GM19193 (cell line): ENCODE data around the gene ATG5.

Source experiments
- POLR2A ChIP-seq: IDR thresholded peaks from 4 replicates; pipeline ENCODE4 v1.6.1; 2011; ENCODE audit not compliant: insufficient read depth, insufficient read length; ENCODE audit errors: extremely low read depth

ATG5 gene

DNA sequence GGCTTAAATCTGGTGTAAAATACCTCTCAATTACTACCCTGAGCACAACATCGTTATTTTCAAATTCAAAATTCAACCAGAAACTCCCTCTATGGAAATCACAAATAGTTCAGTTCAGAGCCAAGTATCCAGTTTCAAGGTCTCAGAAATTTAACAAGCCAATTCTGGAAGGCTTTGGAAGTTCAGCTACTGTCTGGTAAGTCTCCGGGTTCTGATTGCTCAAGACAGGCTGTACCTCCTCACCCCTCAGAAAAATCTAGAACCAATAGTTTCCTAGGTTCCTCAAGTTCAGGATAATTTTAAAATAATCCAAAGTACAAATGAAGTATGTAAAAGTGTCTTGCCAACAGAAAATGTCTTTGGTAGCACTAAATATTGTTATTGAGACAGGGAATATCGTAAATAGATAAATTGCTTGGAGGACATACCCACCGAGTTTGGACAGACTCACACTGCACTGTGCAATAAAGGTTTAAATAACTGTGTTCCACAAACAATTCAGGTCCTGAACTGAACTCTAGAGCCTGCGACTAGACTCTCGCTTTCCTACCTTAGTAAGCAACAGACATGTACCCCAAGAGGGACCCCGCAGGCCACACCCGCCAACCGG is 729 bp downstream of the ATG5 start:
- TF ChIP-seq POLR2A = no peak

DNA sequence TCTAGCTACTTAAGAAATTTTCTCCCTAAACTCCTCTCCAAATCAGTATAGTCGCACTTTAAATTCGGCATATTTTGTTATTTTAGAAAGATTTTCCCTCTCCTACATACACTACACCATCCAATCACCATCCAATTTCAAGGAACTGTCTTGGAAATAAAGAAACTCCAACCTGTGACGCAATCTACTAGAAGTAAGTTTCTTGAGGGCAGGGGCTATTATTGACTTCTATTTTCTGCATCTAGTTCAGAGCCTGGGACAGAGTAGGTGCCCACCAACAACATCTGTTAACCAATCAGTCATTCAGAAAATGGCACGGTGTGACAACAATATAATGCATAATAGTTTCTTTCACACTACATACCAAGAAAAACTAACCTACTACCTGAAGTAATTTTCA is 3.6 kb downstream of the ATG5 start:
- no peak for TF ChIP-seq POLR2A

DNA sequence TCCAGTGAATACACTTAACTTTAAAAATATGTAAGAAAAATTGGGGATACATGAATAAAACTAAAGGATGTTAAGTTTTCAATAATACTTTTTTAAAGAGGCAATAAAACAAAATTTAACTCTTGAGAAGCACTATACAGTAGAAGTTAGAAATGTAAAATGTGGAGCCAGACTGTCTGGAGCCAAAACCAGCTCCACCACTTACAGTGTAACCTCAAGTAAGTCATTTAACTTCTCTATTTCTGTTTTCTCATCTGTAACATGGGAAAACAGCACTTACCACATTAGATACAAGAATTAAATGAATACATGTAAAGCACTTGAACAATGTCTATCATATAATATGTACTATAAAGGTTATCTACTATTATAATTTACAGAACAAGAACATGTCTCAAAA is 6.7 kb downstream of the ATG5 start:
- TF ChIP-seq POLR2A = no peak

DNA sequence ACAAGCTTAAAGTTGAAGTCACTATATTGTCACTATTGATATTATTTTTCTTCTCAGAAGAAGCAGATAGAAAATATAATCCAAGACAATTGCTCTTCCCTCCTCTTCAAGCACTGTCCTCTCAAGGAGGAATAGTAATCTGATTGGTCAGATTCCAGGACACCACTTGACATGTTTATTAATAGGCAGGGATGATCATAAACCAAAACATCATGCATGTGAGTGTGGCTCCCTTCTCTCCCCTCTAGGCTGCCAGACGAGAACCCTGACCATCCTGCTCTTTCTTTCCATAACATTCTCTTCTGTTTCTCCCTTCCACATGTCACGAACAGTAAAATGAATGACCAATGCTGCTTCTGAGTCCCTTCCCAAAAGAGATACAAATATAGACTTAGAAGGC is 7.5 kb downstream of the ATG5 start:
- TF ChIP-seq POLR2A = no peak

DNA sequence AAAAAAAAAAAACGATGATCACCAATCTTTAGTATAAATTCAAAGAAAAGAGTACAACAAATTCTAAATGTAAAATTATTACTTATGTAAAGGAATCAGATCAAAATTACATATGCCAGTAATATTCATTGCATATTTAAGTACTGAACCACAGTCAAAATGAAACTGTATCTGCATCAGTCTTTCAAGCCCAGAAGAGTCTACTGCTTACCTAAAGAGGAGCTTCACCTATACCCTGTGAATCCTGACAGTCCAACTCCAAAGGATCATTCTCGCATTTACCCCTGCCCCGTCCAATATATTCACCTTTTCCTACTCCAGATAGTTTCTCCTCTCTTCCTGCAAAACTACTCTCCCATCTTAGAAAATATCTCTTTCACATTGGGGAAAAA is 9.2 kb downstream of the ATG5 start:
- no peak for TF ChIP-seq POLR2A

DNA sequence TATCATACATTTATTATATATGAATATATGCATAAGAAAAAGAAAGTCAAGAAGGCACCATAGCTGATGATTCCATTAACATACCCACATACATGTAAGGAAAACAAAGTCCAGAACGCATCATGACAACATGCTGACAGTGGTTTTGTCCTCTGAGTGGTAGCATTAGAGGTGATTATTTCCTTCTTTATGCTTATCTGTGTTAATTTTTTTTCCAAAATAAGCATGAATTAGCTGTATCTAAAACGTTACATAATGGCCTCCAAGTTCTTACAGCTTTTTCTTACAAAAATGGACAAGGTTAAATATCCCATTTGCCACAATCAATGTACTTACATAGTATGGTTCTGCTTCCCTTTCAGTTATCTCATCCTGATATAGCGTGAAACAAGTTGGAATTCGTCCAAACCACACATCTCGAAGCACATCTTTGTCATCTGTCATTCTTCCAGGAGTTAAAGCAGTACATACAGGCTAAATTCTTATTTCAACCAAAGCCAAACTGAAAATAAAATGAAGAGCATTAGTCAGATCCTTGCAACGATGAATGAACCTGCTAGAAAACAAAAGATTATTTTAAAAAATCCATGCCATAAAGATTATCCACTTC is 9.7 kb downstream of the ATG5 start:
- TF ChIP-seq POLR2A = no peak

DNA sequence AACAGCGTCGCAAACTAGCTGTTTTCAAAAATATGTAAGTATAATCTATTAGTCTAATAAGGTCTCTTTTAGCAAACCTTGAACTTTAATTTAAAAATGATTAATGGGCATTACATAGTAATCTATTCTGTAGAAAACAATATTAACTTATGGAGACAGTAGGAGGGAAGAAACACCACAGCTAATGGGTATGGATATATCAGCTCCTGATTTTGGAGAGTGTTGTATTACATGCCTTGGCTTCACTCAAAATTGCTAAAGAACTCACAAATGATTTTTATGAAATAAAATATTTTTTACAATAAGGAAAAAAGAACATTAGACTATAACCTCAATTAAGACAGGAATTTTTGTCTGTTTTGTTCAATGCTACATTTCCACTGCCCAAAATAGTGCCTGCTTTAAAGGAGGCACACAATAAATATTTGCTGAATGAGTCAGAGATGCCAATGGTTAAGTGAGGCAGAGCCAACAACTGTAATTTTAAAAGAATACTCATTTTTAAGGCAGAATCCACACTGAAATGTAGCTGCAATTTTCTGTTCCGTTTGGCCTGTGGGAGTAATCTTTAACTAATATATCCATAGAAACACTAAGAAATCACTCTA is 15.7 kb downstream of the ATG5 start:
- TF ChIP-seq POLR2A = no peak

DNA sequence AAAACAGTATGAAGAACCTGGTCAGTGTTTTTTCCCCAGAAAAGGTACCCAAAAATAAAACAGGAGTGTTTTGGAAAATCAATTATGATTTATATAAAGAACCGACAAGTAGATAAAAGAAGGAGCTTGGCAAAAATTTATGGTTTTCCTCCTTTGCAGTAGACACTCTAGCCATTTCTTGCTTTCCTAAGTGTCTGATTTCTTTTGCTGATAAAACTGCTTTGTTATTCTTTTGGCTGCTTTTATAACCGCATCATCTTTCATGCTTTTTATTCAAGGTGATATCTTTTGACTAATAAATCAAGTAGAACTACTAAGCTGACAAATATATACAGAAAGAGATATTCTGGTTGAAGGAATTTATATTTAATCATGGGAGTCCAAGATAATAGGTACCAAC is 16.6 kb downstream of the ATG5 start:
- TF ChIP-seq POLR2A = no peak

DNA sequence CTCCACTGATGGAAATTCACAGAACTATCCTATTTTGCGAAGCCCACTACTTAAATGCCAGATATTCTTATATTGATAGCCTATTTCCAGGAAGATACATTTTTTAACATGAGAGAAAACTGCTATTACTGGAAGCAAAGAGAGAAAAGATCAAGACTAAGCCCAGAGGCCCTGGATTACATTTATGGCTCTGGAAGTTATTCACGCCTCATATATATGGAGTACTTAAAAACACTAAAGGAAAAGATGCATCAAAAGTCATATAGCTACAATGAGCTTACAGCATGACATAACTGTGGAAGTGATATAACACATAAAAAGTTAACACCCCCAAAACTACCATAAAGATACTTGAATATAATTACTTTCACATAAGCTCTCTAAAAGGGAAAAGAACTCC is 19.8 kb downstream of the ATG5 start:
- TF ChIP-seq POLR2A = no peak

DNA sequence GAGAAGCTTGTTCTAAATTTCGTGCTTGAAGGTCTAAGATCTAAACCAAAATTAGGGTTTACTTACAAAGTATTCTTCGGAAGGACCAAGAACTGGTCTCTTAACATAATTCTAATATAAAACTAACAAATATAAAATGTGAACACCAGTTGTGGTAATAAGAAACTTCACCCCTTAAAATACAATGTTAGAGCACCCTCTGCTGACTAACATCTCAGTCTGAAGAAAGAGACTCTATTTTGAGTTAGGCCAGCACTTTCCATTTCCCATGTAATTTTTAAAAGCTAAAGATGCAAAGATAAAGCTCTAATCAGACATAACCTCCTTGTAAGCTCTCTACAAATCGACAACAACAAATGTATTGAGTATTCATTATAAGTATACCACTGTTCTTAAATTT is 24.6 kb downstream of the ATG5 start:
- no peak for TF ChIP-seq POLR2A

DNA sequence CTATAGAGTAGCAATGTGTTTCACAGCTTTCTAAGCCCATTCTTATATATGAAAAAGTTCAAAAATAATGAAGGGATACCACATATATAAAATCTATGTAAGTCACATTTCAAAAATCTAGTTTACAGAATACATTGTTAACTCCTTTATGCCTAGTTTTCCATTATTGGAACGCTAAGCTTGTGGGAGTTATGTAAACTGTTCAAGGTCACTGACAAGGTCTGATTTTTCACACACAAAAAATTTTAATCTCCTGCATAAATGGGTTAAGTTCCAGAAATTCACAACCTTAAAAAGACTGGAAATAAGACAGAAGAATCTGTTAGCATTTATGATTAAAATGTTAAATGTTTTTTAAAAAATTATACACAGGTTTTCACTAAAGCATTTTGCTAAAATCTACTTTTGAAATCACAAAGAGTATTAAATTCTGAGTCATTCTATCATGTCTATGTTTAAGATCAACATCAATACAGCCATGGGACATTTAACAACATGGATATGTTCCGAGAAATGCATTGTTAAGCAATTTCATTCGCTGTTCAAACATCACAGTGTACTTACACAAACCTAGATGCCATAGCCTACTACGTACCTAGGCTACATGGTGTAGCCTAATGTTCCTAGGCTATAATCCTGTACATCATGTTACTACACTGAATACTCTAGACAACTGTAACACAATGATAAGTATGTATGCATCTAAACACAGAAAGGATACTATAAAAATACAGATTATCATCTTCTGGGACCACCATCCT is 25.4 kb downstream of the ATG5 start:
- no peak for TF ChIP-seq POLR2A

DNA sequence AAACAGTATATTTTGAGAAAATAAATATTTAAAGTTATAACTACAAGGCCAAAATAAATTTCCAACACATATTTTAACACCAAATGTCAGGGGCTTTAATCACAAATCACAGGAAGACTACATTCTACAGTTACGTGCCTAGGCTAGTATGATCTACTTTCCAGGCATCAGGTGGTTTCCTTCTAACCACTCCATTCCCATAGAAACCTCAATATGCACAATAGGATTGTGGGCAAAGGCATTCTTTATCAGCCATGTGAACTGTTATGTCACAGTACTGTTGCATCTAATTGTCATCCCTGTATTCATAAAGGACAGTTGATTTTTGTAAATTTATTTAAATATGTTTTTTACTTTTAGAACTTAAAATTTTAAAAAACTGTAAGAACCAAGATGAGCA is 32.4 kb downstream of the ATG5 start:
- no peak for TF ChIP-seq POLR2A

DNA sequence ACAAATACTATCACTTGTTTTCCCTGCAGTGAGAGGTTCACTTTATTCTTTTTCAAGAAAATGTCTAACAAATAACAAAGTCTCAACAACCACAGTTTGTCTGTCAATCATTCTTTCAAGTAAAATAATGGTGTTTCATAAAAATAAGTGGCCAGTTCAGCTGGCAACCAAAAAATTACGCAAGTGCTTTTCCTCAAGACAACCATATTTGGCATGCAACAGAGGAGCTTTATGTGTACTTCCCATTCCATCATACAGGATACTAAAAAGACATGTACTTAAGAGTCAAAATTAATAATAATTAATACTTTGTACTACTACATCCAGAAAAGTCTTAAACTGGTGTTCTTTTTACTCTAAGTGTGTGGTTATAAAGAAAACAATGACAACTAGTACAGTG is 34.6 kb downstream of the ATG5 start:
- no peak for TF ChIP-seq POLR2A

DNA sequence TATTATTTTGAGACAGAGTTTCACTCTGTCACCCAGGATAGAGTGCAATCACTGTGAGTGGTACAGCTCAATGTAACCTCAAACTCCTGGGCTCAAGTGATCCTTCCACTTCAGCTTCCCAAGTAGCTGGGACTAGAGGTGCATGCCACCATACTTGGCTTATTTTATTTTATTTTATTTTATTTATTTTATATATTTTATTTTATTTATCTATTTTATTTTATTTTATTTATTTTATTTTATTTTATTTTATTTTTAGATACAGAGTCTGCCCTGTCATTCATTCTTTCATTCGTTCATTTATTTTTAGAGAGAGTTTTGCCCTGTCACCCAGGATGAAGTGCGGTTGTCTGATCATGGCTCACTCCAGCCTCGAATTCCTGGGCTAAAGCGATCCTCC is 35.5 kb downstream of the ATG5 start:
- no peak for TF ChIP-seq POLR2A

DNA sequence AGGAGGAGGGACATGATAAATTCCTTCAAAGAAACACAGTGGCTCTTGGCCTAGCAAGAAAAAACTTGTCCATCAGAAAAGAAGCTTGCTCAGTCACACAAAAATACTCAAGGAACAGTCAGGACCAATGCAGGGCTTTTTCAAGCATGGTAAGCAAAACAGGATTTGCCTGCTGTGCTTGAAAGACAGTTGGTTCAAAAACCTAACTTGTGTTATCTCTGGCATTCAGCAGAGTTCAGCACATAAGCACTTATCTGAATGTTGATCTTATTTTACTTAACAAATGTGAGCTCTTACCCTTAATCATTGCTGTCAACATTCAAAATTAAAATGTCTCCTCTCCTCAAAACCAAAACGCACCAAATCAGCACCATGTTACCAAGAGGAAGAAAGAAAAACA is 38.3 kb downstream of the ATG5 start:
- TF ChIP-seq POLR2A = no peak

DNA sequence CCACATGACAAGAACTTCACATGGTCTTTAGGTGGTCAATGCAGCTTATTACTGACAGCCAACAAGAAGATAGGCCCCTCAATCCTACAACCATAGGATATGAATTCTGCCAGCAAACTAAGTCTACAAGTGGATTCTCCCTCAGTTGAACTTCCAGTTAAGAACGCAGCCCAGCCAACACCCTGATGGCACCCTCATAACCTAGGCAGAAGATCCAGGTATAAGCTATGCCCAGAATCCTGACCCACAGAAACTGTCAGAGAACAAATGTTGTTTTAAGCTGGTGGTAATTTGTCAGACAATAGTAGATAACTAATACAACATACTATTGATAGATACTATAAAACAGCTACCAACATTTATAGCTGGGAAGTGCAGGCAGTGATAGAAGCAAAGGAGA is 38.8 kb downstream of the ATG5 start:
- TF ChIP-seq POLR2A = no peak
